GM21737 (cell line): ENCODE results near the gene ZNF581.

Source experiments
- ATAC-seq: cut with Tn5 transposase; IDR thresholded peaks from one replicate; pipeline ENCODE4 v1.9.1; 2021; ENCODE audit warnings: mild to moderate bottlenecking, moderate library complexity; ENCODE audit not compliant: unreplicated experiment

The ZNF581 gene

GRCh38 chr19:55677572-55678028 is 34.2 kb downstream of the ZNF581 start:
- ATAC-seq = no peak

- ATAC-seq = peak; percentile 59
Observed at GRCh38 chr19:55678121-55678671, 34.7 kb downstream of the ZNF581 start.

DNA sequence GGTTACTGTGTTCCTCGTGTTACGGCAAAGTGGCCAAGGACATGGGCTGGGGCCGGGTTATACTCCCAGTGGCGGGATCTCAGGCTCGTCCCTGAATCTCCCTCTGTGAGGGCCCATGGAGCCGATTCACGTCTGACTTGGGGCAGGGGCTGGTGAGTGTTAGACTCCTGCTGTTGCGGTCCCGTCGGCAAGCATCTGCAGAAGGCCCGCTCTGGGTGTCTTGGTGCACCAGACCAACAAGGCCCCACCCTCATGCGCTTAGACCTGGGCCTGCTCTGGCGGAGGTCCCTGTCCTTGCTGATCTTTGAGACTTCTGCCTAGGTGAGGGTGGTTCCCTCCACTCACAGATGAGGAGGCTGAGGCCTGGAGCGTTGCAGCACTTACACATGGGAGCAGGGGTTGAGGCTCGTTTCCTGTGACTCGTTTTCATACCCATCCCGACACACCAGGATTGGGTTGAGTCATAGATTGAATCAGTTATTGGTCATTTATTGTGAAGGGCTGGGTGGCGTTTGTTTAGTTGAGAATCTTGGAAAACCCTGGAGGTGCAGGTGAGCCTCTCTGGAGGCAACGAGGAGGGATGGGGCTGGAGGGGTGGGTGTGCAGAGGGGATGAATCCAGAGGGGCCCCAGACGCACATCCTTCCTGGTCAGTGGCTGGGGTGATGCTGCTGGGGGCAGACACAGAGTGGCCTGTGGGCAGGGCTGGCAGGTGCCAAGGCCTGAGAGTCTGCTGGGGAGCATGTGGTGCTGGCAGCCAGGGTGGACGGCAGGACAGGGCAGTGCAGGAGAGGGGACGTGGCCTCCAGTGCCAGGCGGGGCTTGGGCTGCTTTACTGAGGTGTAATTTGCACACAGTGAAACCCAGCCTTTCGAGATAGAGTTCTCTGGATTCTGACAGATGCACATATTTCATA is 36.2 kb downstream of the ZNF581 start:
- no peak for ATAC-seq

DNA sequence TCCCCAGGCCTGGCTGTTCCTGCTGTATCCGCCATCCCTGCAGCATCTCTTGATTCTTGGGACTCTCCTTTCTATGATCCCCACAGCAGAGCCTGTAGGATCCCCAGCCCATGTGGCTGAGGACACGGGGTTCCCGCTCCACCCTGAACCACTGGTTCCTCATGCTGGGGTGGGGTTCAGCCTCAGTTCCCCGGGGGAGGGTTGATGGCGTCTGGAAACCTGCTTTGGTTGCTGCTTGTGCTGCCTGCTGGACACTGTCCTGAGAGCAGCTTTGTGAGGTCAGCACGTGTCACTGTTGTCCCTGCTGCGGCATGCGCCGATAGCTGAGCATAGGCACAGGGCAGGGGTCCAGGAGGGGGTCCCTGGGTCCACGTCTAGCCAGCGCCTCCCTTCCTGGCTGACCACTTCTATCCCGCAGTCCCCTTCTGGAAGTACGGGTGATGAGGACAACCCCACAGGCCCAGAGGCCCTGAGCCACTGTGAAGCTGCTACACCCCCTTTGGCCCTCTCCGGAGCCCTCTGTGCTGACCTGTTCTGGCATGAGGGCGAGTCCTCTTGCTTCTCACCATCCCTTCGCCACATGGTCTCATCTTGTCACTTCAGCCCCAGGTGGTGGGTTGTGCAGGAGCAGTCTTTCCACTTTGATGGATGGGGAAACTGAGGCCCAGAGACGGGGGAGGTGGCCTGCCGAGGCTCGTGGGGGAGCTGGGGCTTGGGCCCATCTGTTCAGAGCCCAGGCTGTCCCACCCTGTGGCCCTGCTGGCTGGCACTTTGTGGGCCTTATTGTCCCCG is 37.1 kb downstream of the ZNF581 start:
- ATAC-seq = no peak

GRCh38 chr19:55681131-55682092 is 38.0 kb downstream of the ZNF581 start:
- no peak for ATAC-seq

GRCh38 chr19:55683449-55684261 is 40.2 kb downstream of the ZNF581 start:
- ATAC-seq = no peak

GRCh38 chr19:55684946-55685681 is 41.7 kb downstream of the ZNF581 start:
- ATAC-seq = no peak

GRCh38 chr19:55685776-55686175 is 42.3 kb downstream of the ZNF581 start:
- no peak for ATAC-seq

DNA sequence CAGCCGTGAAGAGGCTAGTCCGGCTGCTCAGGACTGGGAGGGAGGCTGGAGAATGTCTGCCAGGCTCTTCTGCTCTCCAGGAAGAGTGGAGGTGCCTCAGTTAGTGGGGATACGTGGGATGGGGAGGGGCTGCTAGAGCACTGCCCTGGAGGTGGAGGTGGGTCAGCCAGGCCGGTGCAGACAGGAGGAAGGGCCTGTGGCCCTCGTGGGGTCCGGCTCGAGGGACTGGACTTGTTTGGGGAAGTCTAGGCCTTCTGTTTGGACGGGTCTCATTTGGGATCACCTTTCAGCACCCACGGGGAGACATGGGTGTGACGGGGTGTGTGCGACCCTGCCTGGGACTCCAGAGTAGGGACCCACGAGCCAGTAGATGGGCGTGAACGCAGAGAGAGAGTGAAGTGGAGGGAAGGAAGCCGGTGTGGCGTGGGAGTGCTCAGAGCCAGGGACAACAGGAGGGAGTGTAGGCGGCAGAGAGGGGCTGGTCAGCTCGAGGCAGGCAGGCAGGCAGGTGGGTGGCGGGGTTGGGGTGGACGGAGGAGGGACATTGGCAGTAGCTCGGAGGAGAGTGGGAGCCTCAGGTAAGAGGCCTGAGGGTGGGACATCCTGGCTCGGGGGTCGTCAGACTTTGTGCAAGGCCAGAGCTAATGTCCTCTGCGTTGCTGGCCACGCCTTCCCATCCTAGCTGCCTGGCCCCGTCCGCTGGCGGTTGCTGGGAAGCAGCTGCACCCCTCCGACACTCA is 43.0 kb downstream of the ZNF581 start:
- no peak for ATAC-seq

- no peak for ATAC-seq
Observed at GRCh38 chr19:55687281-55688201, 44.1 kb downstream of the ZNF581 start.

DNA sequence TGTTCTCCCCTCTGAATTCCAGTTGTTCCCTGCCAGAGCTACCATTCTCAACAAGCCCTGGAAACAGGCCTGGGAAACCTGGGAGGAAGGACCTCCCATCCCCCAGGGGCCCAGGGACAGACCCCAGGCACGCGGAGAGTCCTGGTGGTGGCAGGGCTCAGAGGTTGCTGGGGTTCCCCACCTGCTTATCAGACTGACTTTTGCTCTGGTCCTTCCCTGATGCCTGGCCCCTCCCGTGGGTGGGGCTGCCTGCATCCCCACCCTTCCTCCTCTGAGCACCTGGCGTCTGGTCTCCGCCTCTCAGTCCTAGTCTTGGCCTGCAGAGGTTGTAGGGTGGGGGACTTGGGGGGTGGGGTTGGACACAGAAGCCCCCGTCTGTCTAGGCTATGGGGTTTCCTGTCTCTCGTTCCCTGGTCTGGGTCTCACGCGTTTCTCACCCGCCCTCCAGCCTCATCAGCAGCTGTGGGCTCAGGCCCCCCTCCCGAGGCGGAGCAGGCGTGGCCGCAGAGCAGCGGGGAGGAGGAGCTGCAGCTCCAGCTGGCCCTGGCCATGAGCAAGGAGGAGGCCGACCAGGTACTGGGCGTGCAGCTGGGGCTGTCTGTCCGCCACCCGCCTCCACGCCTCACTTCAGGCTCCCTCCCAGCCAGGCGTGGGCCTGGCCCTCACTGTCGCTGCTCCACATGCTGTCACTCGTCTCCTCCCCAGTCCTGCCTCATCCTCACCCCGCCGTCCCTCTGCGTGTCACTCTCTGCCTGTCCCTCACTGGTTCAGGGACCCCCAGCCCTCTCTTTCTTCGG is 45.2 kb downstream of the ZNF581 start:
- ATAC-seq = no peak

GRCh38 chr19:55689411-55690108 is 46.1 kb downstream of the ZNF581 start:
- ATAC-seq = no peak

DNA sequence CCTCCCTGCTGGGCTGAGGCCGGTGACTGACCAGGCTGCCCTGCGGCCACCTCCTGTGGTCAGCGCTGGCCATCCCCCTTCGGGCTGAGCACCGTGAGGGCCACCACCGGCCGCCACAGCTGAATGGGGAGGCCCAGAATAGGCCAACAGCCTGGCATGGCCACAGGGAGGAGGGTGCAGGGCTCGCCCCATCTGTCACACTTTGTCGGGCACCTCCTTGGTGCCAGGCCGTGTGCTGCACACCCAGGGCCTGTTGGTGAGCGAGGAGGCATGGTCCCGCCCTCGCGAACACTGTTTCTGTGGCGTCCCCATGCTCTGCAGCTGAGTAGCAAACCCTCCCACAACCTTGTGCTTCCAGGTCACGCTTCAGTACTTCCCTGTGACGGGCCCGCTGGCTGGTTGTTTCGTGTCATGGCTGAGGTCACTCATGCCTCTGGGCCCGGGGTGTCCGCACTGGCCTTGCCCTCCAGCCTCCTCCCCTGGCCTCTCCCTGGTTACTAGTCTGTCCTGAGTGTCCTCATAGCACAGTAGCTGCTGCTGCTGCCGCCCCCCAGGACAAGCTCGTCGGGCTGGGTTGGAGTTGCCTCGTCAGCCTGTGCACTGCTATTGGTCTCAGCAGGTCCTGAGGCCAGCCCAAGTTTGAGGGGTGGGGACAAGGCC is 46.8 kb downstream of the ZNF581 start:
- no peak for ATAC-seq

GRCh38 chr19:55690769-55691545 is 47.5 kb downstream of the ZNF581 start:
- ATAC-seq = no peak
